HT-29 (cell line): ENCODE data around the gene GUCY1A1. TPM values are rescaled to one million over a fixed set of nuclear protein-coding genes. Genes with fewer than 3 reads are reported as not detected.
A peak's percentile ranks its signal among the peaks of the same experiment; 100 is the strongest.

Experiments used
- DNase-seq: peaks from one replicate; pipeline ENCODE4 v3.0.0-alpha.2; 2015; ENCODE audit warnings: low spot score
- total RNA-seq: library from RNA; depleted of rRNA; stranded (reverse); fragments of >200 nt; shearing (Covaris generic); gene quantifications from 2 replicates; pipeline ENCODE4 v1.2.3, GENCODE V29; 2014; rRNA removed

The GUCY1A1 gene
- total RNA-seq, 1 experiment from 2014 or later = 0.61 TPM

DNA sequence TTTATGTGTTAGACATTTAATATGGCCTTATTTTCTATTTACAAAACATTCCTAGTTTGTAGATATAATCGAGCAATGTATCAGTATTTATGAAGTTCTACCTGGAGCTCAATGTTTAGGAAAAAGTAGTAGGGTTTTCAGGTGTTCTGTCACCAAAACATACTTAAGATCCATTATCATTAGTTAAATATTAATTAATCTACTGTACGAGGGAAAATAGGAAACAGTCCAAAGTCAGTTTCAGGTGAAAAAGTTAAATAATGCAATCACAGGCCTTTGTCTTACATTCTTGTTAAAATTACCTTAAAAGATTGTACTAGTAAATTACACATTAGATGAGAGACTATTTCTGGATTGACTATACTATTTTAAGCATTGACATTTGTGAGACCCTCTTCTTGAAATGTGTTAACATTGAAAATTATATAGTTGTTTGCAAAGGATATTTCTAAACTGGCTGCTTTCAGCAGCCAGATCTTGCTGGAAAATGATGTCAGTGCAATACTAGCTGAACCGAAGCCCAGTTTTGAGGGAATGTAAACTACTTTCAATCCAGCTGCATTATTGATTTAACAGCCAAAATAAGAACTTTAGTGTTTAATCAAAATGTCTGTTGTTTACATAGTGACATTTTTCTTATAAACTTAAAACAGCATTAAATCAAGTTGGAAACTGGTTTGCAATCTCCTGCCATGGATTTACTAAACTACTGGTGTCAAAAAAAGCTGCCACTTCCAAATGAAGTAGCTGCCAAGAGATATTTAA is 111.5 kb downstream of the GUCY1A1 start:
- DNase-seq = peak; percentile 15

DNA sequence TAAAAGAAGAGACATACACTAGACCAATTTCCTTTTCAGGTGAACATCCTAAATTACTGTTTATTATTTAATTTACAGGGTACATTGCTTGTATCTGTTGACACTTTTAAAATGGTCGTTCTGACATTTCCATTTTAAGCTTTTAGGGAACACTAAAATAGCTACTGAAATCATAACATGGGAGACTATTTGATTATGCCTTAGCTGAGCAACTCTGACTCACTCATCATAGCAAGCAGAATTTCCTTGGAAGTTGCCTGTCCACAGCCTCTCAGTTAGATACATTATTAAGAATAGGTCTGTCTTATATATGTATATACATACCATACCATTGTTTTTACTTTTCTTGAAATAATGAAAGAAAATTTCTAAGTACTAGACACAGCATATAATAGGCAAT is 114.1 kb downstream of the GUCY1A1 start:
- no peak for DNase-seq

DNA sequence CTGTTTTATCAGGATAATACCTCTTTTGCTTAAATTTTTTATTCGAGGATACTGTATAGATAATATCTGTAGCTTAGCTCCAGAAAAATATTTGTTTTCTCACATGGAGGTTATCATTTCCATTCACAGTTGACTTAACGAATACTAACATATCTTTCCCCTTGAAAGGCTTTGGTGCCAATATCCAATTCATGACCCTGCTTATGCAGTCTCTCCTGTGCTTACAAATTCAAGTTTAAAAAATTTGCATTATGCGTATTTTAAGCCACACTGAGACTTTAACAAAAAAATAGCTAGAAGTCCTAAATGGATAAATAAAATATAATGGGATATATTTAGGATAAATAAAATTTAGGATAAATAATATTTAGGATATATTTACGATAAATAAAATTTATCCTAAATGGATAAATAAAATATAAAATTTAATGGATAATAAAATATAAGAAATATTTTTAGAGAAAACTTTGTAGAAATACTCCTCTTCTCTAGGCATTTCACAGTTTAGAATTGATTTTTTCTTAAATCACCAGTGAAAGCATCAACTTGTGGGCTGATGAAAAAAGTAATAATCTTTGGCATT is 114.7 kb downstream of the GUCY1A1 start:
- no peak for DNase-seq

Other genes with a start within 250 kb of the GUCY1A1 start
- gene GUCY1B1, start 92.2 kb downstream of the GUCY1A1 start, total RNA-seq = not detected in 2 replicates
- not detected in 2 replicates for gene ASIC5, start 199.4 kb downstream of the GUCY1A1 start, total RNA-seq
- 0.13 and 0.64 TPM in 2 replicates for gene TDO2, start 236.8 kb downstream of the GUCY1A1 start, total RNA-seq